Activated CD8-positive, alpha-beta memory T cell treated with anti-CD3 and anti-CD28 coated beads, Interleukin-2, amount 50 U/mL, for 48 hours (primary cell): ENCODE data around the gene MCF2L.

Experiments used
- DNase-seq: peaks from one replicate; pipeline ENCODE4 v3.0.0-alpha.2; 2020

The MCF2L gene

DNA sequence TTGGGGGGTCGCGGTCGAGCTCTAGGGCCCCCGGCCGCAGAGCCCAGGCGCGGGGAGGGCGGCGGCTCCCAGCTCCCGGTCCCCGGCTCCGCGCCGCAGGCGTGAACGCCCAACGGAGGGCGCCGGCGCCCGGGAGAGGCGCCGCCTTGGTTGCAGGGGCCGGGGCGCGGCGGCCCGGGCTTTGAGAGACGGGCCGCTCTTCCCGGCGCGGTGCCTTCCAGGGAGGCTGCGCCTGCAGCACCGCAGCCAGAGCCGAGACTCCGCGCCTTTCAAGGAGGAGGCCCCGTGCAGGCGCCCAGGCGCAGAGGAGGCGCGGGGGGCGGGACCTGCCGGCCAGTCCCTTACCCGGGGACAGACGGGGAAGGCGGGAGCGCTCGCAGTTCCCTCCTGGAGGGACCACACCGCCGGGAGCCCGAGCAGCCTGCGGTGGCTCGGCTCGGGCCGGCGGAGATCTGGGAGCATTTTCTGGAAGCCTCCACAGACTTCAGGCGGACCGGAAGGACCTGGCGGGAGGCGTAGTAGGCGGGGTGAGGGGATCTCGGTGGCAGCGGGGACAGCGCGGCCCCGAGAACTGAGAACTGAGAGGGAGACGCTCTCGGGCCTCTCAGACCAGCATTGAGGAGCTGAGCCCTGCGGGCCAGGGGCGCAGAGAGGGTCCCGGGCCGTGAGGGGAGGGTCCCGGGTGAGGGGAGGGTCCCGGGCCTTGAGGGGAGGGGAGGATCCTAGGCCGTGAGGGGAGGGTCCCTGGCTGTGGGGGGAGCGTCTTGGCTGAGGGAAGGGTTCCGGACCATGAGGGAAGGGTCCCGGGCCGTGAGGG lies 25.5 kb upstream of the MCF2L start:
- DNase-seq: peak; percentile 67

DNA sequence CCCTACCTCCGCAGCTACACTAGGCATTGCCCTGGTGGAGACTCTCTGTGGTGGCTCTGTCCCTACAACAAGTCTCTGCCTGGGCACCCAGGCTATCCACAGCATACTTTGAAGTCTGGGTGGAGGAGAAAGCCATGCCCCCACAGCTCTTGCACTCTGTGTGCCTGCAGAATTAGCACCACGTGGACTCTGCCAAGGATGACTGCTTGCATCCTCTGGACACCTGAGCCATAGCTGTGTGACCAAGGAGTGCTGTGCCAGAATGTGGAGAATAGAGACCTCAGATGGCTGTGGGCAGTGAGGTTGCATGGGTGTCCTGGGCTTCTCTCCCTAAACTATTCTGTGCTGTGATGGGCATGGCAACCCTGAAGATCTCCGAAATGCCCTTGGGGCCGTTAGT lies 21.2 kb upstream of the MCF2L start:
- no peak for DNase-seq

DNA sequence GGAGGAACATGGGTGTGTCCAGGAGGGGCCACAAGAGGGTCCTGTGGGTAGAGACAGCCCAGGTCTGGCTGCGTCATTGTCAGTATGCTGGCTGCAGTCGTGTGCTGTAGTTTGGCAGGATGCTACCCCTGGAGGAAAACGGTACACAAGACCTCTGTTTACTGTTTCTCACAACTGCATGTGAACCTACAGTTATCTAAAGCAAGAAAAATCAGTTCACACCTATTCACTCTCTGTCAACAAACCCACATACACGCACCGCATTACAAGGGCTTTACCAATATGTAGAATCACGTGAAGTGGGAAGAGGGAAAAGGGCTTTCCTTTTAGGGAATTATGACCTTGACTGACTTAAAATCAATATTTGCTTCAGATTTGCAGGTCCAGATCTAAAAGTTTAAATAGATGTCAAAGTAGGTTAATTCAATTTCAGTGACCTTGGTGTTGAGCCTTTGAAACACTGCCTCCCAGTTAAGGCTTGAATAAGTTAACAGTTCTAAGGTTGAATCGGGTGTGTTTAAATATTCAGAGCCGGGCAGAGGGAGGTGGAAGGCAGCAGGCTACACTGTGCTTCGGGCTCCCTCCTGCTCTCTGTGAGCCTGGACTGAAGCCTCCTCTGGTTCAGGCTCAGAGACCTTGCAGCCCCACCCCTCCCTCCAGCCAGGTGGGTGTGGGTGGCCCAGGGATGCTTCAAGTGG lies 17.2 kb upstream of the MCF2L start:
- DNase-seq: no peak

DNA sequence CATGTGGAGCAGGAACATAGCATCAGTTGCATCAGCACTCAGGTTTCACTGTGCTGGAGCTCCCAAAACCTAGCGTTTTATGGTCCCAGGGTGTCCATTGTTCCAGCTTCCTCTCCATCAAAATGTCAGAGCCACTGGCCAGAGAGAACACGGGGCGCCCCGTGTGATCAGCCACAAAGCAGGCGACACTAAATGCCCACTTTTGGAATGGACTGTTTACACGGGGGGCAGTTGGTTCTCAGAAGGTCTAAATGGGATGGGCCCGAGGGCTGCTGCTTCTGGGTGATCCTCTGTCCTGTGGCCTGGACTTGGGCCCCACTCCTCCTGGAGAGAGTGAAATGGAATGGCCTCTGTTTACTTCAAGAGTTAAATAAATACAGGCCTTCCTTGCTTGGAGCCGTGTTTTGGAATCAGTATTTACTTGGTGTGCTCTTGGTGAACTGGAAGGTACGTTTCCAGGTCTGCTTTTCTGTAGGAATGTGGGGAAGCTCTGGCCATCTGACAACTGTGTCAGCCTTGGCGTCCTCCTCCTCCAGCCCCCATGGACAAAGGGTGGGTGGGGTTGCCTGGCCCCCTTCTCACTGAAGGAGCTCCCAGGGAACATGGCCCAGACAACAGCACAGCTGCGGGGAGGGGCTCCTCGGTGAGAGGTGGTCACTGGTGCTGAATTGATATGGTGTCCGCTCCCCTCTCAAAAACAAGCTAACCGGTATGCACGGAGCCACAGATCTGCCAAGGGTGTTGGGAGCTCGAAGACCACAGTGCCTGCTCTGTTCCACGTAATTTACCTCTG lies 16.1 kb upstream of the MCF2L start:
- DNase-seq: no peak

DNA sequence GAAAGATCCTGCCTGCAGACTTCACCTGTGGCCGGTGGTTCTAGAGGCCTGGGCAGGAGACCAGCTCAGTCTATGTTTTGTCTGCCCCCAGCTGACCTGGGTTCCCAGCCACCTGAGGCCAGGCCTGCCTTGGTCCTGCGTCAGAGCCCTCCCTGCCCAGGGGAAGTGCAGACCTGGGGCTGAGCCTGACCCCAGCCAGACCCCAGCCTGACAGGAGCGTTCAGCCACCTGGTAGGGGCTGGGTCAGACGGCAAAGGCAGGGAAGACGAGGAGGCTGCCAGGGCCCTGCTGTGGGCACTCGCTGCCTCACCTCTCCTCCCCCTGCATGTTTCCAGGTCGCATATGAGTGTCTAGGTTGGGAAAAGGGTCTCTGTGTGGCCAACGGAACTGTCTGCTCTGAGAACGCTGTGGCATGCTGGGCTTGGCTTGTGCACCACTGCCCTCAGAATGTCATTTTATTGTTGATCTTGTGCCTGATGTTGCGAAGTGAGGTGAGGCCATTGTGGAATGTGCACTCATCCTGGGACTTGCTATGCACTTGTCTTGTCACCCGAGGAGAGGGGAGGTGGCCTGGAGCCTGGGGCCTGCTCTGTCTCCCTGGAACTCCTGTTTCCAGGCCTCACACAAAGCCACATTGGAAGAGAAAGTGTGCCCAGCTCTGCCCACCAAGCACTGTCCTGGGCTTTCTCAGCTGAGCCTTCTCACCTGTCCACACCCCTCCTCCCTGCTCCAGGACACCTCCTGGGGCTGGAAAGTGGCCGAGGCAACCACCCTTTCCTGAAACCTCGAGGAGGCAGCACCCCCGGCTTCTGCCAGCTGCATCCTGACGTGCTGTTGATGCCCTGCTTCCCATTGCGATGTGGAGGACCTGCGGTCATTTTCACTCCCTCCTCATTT lies 15.2 kb upstream of the MCF2L start:
- no peak for DNase-seq

DNA sequence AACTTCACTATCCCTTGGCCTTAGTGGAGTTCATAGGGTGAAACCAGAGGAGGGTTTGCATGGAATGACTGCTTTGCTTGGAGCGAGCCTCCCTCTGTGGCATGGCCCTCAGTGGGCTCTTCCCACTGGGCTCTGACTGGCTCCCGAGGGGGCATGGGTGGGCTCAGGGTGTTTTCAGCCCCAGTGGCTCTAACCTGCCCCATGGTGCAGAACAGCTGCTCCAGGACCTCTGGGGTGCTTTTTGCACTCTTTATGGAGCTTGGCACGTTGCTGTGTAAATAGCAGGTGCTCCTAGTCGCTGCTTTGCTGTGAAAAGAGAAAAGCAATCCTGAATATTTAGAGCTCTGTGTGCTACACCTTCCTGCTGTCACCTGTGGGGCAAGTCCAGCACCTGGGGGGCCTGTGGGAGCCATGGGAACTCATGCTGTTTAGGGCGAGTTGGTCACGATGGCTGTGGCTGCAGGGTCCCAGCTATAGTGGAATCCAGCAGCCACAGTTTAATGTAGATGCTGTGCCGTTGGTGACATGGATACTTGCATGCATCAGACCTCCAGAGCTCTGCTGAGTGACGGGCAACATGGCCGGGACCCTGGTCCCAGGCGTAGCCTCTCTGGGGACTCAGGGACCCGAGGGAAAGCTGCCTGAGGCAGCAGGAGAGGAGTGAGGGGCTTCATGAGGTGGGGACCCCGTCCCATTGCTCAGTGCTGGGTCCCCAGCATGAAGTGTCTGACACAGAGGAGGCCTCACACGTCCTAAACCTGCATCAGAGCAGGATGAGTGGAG lies 14.3 kb upstream of the MCF2L start:
- DNase-seq: no peak

DNA sequence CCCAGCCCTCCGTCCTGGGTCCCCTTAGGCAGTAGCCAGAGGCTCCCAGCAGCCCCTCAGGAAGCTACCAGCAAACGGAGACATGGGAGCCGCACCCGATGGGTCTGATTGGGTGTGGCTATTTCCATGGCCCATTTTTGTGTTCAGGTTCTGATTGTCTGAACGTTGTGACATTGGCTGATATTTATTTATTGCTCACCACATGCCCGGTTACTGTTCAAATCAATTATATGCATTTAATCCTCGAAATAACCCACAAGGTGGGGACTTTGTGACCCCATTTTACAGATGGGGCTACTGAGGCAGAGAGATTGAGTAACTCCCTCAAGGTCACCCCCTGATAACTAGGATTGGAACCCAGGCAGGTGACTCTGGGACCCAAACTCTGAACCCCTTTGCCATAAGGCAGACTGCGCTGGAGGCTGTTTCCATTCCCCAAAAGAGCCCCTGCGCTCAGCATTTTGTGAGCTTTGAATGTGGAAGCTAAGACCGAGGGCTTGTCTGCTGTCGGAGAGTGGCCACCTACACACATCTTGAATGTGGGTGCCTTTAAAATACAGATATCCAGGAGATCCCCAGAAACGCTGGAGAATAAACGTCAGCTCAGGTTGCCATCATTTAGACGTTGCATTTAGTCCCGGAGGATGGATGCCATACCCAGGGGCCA lies 13.6 kb upstream of the MCF2L start:
- no peak for DNase-seq

DNA sequence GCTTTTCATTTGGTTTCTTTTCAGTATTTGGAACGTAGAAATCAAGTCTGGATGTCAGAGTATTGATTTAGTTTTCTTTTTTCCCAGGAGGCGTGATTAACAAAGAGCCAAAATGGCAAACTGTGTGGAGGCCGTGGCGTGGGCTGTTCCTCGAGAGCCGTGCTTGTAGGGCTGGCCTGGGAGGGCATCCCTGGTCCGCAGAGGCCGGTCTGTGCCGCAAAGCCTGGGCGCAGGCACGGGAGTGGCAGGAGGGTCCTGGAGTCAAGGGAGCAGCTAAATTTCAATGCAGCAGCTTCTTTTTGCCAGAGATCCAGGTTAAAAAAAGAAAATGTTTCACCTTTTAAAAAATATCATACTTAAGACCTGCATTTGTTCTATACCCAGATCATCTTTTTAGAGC lies 13.1 kb upstream of the MCF2L start:
- no peak for DNase-seq

DNA sequence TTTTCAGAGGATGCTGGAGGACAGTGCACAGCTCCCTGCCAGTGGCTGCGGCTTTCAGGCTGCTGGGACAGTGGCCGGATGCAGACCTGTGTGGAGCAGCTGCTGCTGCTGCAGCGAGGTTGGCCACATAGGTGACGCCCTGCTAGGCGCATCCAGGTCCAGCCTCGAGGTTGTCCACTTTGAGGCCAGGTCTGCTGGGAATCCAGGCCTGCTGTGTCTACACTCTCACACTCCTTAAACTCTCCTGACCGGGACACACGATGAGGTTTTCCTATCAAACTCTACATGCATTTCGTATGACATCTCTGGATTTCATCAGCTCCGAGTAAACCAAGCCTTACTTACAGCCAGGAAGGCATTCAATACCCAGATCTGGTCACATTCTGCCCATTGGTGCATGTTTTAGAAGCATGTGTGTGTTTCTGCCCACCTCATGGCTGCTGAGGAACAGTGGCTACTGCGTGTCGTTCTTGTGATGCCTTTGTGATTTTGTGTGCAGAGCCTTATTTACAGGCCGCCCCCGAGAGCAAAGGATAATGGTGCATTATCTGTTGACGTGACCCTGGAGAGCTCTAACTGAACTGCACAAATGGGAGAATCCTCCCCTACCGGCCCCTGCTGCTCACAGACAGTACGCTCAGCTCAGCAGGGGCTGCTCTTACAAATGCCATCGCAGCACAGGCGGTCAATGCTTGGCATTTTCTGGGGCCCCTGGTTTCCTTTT lies 12.3 kb upstream of the MCF2L start:
- DNase-seq: no peak

DNA sequence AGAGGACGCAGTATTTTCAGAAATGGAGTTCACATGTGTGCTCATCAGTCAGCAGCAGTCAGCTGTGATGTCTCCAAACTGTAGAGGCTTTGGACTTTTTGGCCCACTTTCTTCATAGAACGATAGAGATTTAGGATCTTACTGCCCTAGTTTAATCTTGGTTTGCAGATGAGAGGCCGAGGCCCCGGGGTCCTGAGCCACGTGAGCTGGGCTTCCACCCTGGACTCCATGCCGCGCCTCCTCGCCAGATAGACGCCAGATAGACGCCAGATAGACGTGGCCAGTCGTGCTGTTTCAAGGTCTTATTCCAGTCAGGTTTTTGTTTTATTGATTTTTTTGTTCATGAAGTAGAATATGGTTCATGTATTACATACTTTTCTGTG lies 11.7 kb upstream of the MCF2L start:
- no peak for DNase-seq

DNA sequence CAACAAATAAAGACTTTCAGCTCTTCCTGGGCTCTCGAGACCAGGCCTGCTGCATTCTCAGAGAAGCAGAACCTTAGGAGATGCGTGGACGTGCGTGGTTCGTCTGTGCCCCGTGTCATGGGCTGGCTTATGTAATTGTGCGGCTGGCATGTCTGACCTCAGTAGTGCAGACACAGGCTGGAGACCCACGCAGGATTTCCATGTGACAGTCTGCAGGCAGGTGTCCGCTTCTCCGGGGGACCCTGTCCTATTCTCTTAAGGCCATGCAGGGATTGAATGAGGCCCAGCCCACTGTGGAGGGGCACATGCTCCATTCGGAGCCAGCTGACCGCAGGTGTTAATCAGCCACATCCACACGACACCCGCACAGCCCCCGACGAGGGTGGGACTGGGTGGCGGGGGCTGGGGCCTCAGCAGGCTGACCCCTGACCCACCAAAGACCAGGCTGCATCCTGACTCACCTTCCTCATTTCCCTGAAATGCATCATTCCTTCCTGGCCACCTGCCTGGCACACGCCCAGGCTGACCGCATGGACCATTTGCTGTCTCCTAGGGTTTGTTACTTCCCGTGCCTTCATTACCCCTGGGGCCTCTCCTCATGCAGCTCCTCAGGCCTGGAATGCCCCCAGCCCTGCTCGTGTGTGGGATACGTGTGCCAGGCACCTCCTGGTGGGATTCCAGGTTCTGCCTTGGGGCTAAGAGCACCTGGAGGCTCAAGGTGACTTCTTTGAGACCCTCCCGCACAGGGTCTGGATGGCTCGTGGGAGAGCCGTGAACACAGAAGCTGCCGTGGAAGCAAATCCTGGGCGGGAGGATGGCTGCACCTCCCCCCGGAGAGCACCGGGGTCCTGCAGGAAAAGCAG lies 10.7 kb upstream of the MCF2L start:
- DNase-seq: no peak

DNA sequence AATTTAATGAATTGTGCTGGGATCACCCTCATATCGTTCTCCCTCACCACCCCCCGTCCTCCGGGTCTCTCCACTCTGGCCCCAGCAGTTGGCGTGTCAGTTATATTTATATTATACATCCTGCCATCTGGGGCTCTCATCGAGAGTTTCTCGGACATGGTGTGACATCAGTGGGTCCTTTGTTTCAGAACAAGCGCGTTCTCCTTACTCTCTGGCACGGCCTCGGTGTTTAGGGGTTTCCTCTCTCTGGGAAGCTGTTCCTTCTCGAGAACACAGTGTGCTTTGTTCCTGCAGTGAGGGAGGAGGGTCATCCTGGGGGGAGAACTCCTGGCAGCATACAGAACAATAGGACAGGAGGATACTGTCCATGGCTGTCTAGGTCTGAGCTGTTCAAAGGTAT lies 9.8 kb upstream of the MCF2L start:
- no peak for DNase-seq

DNA sequence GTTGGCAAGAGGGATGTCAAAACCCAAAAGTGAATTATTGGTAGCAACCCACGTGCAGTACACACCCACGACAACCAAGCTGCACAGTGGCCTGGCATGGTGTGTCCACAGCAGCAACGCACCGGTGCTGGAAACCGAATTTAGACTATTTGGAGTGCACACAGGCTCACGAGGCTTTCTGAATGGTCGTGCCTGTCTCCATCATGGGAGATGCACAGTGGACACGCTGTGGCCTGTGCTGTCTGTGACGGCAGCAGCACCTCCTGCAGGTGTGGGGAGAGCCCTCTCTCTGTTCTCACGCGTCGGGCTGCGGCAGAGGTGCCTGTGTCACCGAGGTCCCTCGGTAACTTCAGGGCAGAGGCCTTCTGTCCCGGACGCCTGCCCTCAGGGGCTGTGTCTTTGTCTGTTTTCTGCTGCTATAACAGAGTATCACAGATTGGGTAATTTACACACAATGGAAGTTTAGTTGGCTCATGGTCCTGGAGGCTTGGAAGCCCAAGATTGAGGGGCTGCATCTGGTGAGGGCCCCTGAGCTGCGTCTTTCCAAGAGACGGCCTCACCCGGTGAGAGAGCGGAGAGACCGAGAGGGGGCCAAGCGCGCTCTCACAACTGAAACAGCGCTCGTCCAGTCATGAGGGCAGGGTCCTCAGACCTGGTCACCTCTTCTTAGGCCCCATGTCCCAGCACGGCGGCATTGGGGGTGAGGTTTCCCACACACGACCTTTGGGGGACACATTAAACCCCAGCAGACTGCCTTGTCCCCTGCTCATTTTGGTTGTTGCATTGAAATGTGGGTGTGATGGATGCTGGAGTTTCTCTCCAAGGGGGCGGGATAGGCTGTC lies 9.1 kb upstream of the MCF2L start:
- no peak for DNase-seq

DNA sequence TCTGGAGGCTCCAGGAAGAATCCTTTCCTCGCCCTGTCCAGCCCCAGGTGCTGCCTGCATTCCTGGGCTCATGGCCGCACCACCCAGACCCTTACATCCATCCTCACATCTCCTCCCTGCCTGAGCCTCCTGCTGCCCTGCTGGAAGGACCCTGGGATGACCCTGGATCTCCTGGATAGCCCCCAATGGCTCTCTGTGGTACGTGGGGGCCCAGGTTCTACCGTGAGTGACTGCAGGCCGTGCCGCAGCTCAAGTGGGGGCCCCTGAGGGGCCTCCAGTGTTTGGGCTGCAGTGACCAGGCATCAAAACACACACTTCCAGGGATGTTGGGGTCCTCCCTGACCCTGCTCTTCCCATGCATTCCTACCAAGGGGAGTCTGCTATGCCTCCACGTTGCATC lies 8.3 kb upstream of the MCF2L start:
- no peak for DNase-seq

DNA sequence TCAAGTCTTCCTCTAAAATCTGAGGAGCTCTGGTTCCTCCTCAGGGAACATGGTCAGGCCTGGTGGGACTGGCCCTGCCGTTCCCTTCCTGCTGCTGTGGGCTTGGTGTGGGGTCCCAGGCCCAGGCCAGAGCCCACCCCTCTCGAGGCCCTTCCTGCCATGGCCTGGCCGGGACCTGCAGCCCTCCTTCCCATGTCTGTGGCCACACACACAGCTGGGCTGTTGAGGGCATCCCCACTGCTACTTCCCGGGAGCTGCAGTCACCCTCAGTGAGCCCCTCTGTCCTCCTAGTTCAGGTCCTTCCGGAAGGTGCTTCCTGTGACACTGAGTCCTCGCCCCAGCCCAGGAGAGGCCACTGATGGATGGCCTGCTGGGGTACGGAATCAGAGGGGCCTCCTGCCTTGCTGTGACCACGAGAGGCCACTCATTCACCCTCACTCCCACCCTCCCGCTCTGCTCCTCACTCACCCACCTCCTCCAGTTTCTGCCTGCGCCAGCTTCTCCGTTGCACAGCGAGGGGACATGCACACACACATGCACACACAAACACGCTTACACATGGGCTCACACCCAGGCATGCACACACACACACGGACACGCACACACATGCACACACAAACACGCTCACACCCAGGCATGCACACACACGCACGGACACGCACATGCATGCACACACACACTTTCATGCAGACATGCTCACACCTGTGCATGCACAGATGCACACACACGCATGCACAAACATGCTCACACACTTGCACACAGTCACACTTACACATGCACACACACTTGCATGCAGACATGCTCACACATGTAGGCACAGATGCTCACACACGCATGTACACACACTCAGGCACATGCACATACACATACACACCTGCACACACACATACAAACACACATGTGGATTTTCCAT lies 7.3 kb upstream of the MCF2L start:
- DNase-seq: no peak

DNA sequence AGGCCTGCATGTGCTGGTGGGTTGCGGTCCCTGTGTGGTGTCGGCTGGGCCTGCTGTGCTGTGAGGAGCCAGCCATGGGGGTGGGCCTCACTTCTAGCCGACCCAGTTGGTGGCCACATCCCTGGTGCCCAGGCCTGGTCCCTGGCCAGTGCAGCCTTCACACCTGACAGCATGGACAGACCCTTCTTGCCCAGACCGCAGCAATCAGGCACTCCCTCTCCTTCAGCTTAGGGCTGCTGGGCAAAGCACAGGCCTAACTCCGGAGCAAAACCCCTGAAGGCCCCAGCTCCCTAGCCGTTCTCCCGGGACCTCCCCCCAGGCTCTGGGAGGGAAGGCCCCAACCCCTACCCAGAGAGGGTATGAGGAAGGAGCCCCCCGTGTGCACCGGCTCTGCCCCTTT lies 6.6 kb upstream of the MCF2L start:
- DNase-seq: no peak

DNA sequence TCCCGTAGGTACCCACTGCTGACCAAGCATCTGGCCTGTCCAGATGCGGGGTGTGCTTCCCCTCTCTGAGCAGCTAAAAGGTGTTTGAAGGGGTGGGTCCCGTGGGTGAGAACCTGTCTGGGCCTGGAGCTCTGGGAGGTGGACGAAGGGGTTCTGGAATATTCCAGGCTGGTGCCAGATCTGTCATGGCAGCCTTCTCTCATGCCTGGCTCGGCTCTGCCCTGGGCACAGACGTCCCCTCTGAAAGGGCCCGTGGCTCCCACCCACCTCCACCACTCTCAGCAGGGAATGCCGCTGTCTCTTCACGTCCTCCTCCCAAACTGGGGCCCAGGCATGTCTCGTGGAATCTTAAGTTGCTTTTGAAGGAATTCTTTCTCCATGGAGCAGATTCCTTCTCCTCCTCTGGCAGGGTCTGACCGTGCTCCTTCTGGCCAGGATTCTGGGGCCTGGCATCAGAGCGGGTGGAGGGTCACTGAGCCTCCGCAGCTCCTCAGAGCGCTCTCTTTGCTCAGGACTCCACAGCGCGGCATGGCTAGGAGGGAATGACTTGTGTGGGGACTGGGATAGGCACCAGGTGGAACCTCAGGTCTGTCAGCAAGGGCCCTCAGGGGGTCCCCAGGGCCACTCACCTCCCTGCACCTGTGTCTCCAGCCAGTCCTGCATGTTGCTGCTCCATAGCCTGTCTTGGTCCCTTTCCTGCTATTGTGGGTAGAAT lies 5.9 kb upstream of the MCF2L start:
- DNase-seq: no peak
